ENCODE measurements around the gene C19orf67. TPM values are rescaled to one million over a fixed set of nuclear protein-coding genes. Genes with fewer than 3 reads are reported as not detected.

Gene C19orf67
- total RNA-seq (2014; rRNA removed; shearing (Covaris generic)): not detected in 2 replicates

DNA sequence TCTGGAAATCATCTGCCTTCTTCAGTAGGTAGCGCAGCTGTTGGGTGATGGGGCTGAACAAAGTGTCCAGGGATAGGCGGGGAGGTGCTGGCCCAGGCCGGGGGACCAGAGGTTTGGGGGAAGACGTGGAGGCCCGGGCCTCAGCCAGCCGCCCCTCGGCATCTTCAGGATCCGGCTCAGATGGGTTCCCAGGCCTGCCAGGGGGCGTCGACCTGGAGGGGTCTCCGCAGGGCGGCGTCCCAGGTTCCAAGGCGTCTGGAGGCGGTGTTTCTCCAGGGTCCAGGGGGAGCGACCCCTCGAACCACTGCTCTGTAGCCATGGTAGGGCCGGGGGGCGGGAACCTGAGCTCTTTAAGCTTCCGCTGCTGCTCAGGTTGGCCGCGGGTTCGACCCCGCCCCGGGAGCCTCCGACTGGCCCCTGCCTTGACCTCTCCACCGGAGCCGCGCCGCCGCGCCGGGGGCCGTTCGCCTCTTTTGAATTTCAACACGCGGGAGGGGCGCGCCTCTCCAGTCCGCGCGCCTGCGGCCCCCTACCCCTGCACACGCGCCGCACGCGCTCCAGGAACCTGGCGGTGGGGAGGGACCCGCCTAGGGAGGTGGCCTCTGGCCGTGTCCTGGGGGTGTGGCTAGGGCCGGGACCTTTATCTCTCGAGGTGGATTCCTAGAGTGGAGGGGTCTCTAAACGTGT, at the start of gene C19orf67:
Gene C19orf67 (minus strand): TSS at position 475 of the 687 bp plus-strand sequence. CDS start 156 bp downstream, at position 319.
- DNase-seq (ENCODE audit: low spot score): no peak

DNA sequence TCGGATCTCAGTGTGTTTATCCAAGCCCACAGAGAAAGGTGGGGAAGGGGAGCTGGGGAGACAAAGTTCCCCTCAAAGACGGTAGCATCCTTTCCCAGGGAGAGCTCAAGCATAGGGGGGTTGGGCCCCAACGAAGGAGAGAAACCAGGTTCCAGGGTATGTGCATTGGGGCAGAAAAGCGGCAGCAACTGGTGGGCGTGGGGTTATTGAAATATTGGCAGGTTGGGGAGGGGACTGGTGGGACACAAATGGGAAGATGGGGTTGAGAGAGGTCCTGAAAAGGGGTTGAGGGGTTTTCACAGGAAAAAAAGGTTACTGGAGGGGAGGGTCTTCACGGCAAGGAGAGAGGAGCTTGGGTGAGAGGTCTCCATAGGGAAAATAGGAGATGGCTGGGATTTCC, 49.8 kb upstream of the C19orf67 start:
- no peak for DNase-seq (ENCODE audit: low spot score)

DNA sequence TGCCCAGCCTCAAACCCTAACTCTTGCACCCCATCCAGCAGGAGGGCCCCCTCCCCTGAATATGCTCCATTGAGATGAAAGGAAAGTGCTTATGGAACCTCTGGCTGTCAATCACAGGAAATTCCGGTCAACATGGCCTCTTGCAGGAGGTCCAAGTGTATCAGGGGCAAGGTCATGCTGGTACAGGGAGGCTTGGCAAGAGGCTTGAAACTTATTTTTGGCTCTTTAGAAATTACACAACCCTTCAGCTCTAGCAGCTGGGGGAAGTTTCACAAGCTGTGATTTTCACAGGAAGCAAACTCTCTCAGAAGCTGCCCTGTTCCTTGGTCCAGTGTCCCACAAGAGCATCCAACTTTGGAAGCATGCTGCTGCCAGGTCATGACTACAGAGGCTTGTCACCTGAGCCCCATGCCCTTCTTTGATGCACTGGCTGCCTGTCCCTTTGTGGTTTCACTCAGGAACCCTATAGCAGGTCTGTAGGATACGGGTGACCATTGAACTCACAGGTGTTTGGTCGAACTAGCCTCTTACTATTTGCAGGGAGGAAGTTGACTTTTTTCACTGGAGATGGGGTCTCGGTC, 42.4 kb upstream of the C19orf67 start:
- DNase-seq (ENCODE audit: low spot score): no peak

GRCh38 chr19:14127176-14127575, 41.6 kb upstream of the C19orf67 start:
- DNase-seq (ENCODE audit: low spot score): no peak

GRCh38 chr19:14122924-14123323, 37.3 kb upstream of the C19orf67 start:
- no peak for DNase-seq (ENCODE audit: low spot score)

DNA sequence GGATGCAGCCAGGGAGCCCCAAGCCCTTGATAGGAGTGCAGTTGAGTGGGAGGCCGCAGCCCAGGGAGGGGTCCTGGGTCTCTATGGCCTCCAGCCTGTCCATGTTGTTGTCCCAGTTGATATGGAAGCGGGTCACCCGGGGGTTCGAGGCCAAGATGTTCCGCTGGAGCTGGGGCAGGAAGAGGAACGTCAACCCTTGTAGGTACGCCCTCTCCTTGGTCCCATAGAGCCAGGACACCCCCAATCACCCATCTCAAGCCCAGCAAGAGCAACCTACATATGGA, 34.9 kb upstream of the C19orf67 start:
- no peak for DNase-seq (ENCODE audit: low spot score)

GRCh38 chr19:14119644-14120496, 34.3 kb upstream of the C19orf67 start:
- no peak for DNase-seq (ENCODE audit: low spot score)

DNA sequence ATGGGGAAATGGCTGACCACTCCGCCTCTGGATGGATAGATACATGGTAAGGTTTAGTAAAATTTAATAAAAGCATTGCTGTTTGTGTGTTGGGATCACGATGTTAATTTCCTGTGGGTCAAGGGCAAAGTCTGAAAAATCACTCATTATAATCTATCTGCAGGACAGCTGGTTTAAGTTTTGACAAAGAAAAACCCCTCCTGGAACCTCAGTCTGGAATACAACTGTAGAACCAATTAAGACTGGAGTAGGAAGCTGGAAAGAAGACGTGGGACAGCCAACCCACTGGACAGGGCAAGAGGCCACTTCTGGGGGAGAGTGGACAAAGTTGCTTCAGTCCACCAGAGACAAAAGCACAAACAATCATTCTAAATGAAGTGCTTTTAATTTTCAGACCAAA, 33.6 kb upstream of the C19orf67 start:
- DNase-seq (ENCODE audit: low spot score): no peak

- no peak for DNase-seq (ENCODE audit: low spot score)
These were observed 32.8 kb upstream of the C19orf67 start for GRCh38 chr19:14118165-14119051.

- DNase-seq (ENCODE audit: low spot score): peak; percentile 99
These were observed 32.1 kb upstream of the C19orf67 start, which contains the start of gene PRKACA for GRCh38 chr19:14117668-14118164. PRKACA (minus strand) TSS chr19:14117762; CDS start chr19:14117547, 215 bp downstream.

DNA sequence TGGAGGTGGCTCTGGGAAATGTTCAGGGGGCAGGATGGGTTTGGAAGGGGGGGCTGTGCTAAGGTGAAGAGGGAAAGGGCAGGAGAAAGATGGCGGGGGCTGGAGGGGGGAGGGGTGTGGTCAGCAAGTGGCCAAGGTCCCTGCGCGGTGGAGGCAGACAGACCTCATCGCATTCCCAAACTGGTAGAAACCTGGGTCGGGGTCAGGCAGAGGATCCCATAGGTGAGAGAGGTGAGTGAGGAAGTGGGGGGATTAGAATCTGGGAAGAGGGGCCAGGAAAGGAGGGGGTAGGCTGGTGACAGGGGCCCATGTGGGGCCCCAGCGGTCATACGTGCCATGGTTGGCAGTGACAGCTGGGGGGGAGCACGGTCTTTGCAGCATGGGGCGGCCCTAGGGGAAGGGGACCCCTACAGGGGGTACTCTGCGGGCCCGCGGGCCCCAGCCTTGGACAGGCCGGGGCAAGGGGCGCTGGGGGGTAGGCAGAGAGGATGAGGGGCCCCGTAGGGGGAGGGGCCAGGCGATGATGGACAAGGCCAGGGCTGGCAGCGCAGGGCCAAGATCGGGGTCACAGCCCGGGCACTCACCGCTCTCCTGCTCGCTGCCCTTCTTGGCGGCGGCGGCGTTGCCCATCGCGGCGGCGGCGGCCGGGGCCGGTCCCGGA, 31.5 kb upstream of the C19orf67 start:
- DNase-seq (ENCODE audit: low spot score): no peak

- DNase-seq (ENCODE audit: low spot score): no peak
These were observed 30.9 kb upstream of the C19orf67 start for GRCh38 chr19:14116525-14116917.

DNA sequence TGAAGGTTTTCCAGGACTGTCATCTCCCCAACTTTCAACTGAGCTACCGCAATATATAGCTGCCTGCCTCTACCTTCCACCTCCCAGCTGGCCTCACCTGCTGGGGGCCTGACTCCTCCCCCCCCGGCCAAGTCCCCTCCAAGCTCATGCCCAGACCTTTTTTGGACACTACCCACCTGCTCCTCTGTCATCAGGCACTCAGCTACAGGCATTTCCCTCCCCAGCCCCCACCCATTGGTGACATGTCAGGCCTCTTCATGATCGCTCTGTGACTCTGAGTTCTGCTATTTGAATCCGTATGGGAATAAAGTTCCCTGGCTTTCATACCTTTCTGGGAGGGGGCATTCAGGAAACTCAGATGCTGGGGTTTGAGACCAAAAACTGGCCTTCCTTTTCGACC, 30.2 kb upstream of the C19orf67 start:
- no peak for DNase-seq (ENCODE audit: low spot score)

- DNase-seq (ENCODE audit: low spot score): no peak
These were observed 29.3 kb upstream of the C19orf67 start for GRCh38 chr19:14114854-14115253.

DNA sequence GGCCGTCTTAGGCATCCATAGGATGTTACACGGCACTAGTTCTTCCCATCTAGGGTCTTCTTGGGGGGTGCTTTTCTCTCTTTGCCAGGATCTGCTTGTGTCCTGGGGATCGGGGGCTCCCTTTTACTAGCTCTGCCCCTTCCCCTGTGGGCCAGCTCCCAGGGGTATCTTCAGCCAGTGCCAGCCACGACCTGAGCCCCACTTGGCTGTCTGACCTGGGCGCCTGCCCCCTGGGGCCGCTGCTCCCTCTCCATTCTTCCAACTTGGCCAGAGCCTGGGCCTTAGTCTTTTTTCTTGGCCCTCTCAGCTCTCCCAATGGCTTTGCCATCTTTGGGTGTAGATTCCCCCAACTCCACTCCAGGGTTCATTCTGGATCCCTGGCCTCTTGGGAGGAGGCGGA, 28.9 kb upstream of the C19orf67 start:
- DNase-seq (ENCODE audit: low spot score): no peak

DNA sequence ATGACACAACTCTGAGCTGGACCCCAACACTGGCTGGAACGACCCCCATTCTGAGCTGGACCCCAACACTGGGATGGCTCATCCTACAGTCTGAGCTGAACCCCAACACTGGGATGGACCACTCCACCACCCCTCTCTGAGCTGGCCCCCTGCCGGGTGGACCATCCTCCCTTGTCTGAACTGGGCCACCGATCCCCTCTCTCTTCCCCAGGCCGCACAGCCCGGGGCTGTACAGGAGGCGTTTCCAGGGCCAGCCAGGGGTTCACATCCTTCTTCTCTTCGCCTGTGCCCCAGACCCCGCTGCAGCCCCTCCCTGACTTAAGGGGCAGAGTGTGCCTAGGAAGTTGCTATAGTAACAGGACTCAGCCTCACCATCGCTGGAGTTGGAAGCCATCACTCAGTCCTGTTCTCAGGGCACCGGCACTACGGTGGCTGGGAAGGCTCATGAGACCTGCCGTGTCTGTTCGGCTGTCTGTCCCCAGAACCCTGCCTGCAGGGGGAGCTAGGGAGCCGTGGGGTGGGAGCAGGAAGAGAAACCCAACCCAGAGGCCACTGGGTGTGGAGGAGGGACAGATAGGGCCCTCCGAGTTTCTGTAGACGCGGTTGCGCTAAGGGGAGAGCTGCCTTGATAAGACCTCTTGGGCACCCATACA, 28.3 kb upstream of the C19orf67 start:
- no peak for DNase-seq (ENCODE audit: low spot score)

DNA sequence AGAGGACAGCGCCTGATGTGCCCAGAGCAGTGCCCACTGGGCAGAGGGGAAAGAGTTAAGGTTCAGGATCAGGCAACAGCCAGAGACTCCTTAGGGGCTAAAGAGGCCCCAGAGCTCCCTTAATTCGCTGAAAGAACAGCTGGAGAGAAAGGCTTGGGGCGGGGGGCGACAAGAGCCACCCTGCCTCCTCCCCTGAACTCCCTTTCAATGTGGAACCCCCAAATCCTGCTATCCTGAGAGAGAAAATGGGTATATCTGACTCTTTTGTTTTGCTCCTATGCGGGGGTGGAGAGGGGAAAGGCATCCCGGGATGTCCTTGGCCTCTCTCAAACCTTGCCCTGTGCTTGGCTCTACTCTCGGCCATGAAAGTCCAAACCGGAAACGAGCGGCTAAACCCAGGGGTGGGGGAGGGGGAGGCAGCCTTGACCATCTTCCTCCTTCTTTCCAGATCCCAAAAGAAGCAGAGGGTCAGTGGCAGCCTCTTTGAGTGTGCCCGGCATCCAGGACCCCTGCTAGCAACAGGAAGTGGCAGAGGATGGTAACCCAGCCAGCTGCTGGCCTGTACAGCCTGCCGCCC, 27.3 kb upstream of the C19orf67 start:
- DNase-seq (ENCODE audit: low spot score): no peak

DNA sequence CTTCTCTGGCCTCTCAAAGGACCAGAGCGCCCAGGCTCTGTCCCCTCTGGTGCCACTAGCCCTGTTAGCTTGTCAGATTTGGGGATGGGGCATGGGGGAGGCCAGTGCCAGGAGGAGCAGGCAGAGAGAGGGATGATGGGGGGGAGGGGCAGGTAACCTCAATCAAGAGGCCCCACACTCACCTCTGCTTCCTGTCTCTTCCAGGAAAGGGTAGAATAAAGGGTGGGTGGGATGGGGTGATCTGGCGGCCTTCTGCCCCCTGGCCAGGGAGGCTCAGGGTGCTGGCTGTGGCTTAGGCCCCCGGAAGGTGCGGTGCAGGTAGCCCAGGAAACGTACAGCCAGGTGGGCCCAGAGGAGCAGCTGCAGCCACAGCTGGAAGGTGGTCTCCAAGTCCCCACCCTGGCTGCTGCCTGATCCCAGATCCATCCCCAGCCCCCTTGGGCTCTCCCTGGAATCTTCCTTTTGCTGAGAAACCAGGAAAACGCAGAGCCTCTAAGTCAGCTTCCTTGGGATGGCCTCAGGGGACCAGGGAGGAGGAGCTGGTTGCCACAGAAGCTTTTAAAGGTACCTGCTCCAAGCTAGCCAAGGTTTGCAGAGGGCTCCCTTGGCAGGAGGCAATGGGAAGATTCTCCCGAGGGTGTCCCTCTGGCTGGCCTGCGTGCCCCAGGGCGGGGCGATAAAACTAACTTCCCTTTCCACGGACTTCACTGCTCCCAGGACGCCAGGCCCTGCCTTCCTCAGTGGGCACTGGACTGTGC, 26.6 kb upstream of the C19orf67 start:
- no peak for DNase-seq (ENCODE audit: low spot score)

- DNase-seq (ENCODE audit: low spot score): no peak
These were observed 25.9 kb upstream of the C19orf67 start for GRCh38 chr19:14111486-14111885.
